ENCODE measurements around the gene FHL5.
"Not testable (repeated sequence)": the region's sequence is repeated elsewhere in the genome, so short reads cannot be mapped to it uniquely, and the experiment has no call there.

The FHL5 gene

GRCh38 chr6:96611342-96611991 is 48.5 kb downstream of the FHL5 start:
- DNase-seq = no peak

- no peak for DNase-seq
Measured at GRCh38 chr6:96613291-96613999, 50.5 kb downstream of the FHL5 start.

GRCh38 chr6:96620851-96621250 is 57.9 kb downstream of the FHL5 start:
- no peak for DNase-seq

GRCh38 chr6:96621983-96622382 is 59.1 kb downstream of the FHL5 start:
- DNase-seq = no peak

- no peak for DNase-seq
Measured at GRCh38 chr6:96624957-96625356, 62.0 kb downstream of the FHL5 start.

GRCh38 chr6:96626759-96627364 is 63.9 kb downstream of the FHL5 start:
- peak; percentile 14 for DNase-seq

GRCh38 chr6:96631248-96631647 is 68.3 kb downstream of the FHL5 start:
- no peak for DNase-seq

GRCh38 chr6:96637979-96638378 is 75.1 kb downstream of the FHL5 start:
- not testable (repeated sequence) for DNase-seq

- no peak for DNase-seq
Measured at GRCh38 chr6:96645106-96645505, 82.2 kb downstream of the FHL5 start.

- DNase-seq = no peak
Measured at GRCh38 chr6:96649926-96650325, 87.0 kb downstream of the FHL5 start.

- no peak for DNase-seq
Measured at GRCh38 chr6:96651816-96652215, 88.9 kb downstream of the FHL5 start.

GRCh38 chr6:96652552-96652951 is 89.6 kb downstream of the FHL5 start:
- DNase-seq = no peak

- DNase-seq = no peak
Measured at GRCh38 chr6:96653181-96653580, 90.3 kb downstream of the FHL5 start.

GRCh38 chr6:96656567-96656966 is 93.6 kb downstream of the FHL5 start:
- no peak for DNase-seq

- no peak for DNase-seq
Measured at GRCh38 chr6:96657344-96657743, 94.4 kb downstream of the FHL5 start.

- no peak for DNase-seq
Measured at GRCh38 chr6:96659084-96659845, 96.3 kb downstream of the FHL5 start.

Data from CD4-positive, alpha-beta T cell treated with Interleukin-21 for 1 hour (primary cell).